Mucosa of descending colon (tissue), 3 donors: ENCODE measurements around the gene CCL19. TPM values are rescaled to one million over a fixed set of nuclear protein-coding genes. Genes with fewer than 3 reads are reported as not detected.
"Not testable (repeated sequence)": the region's sequence is repeated elsewhere in the genome, so short reads cannot be mapped to it uniquely, and the experiment has no call there.

ENCODE experiments used
- ATAC-seq: fragments of 200-7000 bp; cut with Tn5 transposase; one replicate; pipeline ENCODE4 v1.9.1; 2020; ENCODE audit warnings: mild to moderate bottlenecking, moderate library complexity
- DNase-seq, 3 donors: peaks; one replicate each; pipeline ENCODE4 v3.0.0-alpha.2; 2020
- H3K36me3 ChIP-seq: fragments of 200-600 bp; one replicate; pipeline ENCODE4 v1.8.0; 2021; ENCODE audit warnings: low read depth, mild to moderate bottlenecking
- H3K4me1 ChIP-seq: fragments of 200-600 bp; one replicate; pipeline ENCODE4 v1.8.0; 2021; ENCODE audit warnings: low read depth, mild to moderate bottlenecking
- H3K4me3 ChIP-seq: fragments of 200-600 bp; one replicate; pipeline ENCODE4 v1.8.0; 2021; ENCODE audit warnings: mild to moderate bottlenecking
- H3K9me3 ChIP-seq: fragments of 200-600 bp; one replicate; pipeline ENCODE4 v1.8.0; 2021; ENCODE audit warnings: mild to moderate bottlenecking
- CTCF ChIP-seq: fragments of 200-600 bp; IDR thresholded peaks from one replicate; pipeline ENCODE4 v1.8.0; 2022; ENCODE audit warnings: antibody characterized with exemption, mild to moderate bottlenecking
- intact Hi-C, 2 donors: fragments of 100-400 bp; cut with DNase I in 1 of 2; cut with micrococcal nuclease in 1 of 2; formaldehyde crosslinking; loops; one replicate each; pipeline versions ENCODE4 v1.11.0 to v1.11.1; 2022; cut with DNase I, micrococcal nuclease
- long read RNA-seq, 2 donors: library from polyadenylated mRNA; unstranded; transcript quantifications; one replicate each; pipeline ENCODE4 v2.0.0, GENCODE V29; 2019 to 2021
- total RNA-seq, 3 donors: library from RNA; stranded (reverse); fragmentation: NEBNext Ultra II Directional in 2 of 3; extraction: Animal tissue kit (Norgen Biotek cat#: 25700) in 2 of 3; gene quantifications; one replicate each; pipeline versions ENCODE4 v1.2.1 to v1.2.4, GENCODE V29; 2021 to 2023
- donor health status: DM: no; HTN: no; CAD: no; lungs with moderate emphysema.
- donor health status: DM: no; HTN: no; CAD: no.
- donor health status: DM: no; HTN: yes; CAD: no.

Gene CCL19
- total RNA-seq = 1 to 10 TPM; 1.3 to 8.7 (median 1.6) TPM
- long read RNA-seq, donor 1 = 0 reads
- long read RNA-seq, donor 2, transcript CCL19-201 (4 exons, 687 nt) = major isoform, 6 of 6 reads
- long read RNA-seq, donor 2, partial matches to known transcripts = 0 of 6 reads
- long read RNA-seq, donor 2, other reads (novel, unspliced or antisense) = 0 of 6 reads

GRCh38 chr9:34690983-34691935 lies at the start of gene CCL19:
CCL19 (minus strand) TSS chr9:34691276; CDS start chr9:34691139, 137 bp downstream.
- no peak for ATAC-seq
- intact Hi-C loops = no loop called here
- Histone ChIP-seq H3K4me1 (no peaks in the 10 kb centered on the region), H3K9me3 (no peaks in the 10 kb centered on the region), H3K36me3 (no peaks in the 10 kb centered on the region), H3K4me3 (no peak within 1 kb of the TSS)
- no peak for TF ChIP-seq CTCF
- no peak for DNase-seq

GRCh38 chr9:34740176-34740575 lies 49.1 kb upstream of the CCL19 start:
- H3K4me3 ChIP-seq, DNase-seq, ATAC-seq, intact Hi-C loops, H3K9me3 ChIP-seq, H3K36me3 ChIP-seq, H3K4me1 ChIP-seq: not testable (repeated sequence)

- DNase-seq = no peak
- no peaks in the 10 kb centered on the region for H3K4me1 ChIP-seq
- no peaks in the 10 kb centered on the region for H3K36me3 ChIP-seq
- ATAC-seq = no peak
- no peak overlapping the region for H3K4me3 ChIP-seq
- TF ChIP-seq CTCF = no peak
- H3K9me3 ChIP-seq = no peaks in the 10 kb centered on the region
- intact Hi-C loops = no loop called here
Observed at GRCh38 chr9:34737677-34738260, 46.7 kb upstream of the CCL19 start.

- no peaks in the 10 kb centered on the region for H3K4me1 ChIP-seq
- DNase-seq (no peak), ATAC-seq (no peak)
- no peaks in the 10 kb centered on the region for H3K9me3 ChIP-seq
- H3K36me3 ChIP-seq = no peaks in the 10 kb centered on the region
- no peak overlapping the region for H3K4me3 ChIP-seq
- intact Hi-C loops = no loop called here
- TF ChIP-seq CTCF = no peak
Observed at GRCh38 chr9:34734720-34735119, 43.6 kb upstream of the CCL19 start.

GRCh38 chr9:34732886-34733285 lies 41.8 kb upstream of the CCL19 start:
- H3K9me3 ChIP-seq = no peaks in the 10 kb centered on the region
- H3K36me3 ChIP-seq = no peaks in the 10 kb centered on the region
- no peak for DNase-seq
- intact Hi-C loops = no loop called here
- H3K4me3 ChIP-seq = no peak overlapping the region
- no peak for ATAC-seq
- no peaks in the 10 kb centered on the region for H3K4me1 ChIP-seq
- no peak for TF ChIP-seq CTCF

GRCh38 chr9:34732478-34732877 lies 41.4 kb upstream of the CCL19 start:
- DNase-seq (no peak), ATAC-seq (no peak)
- Histone ChIP-seq H3K4me3 (no peak overlapping the region), H3K36me3 (no peaks in the 10 kb centered on the region), H3K9me3 (no peaks in the 10 kb centered on the region), H3K4me1 (no peaks in the 10 kb centered on the region)
- no peak for TF ChIP-seq CTCF
- intact Hi-C loops = no loop called here
